BJ (cell line): Measurements from ENCODE around the gene LYRM4. TPM values are rescaled to one million over a fixed set of nuclear protein-coding genes. Genes with fewer than 3 reads are reported as not detected.

Experiments
- CTCF ChIA-PET: fragments of 350-600 bp; formaldehyde crosslinking; extraction: SDS; loops from one replicate; lab custom pipeline; 2021; ENCODE audit warnings: antibody characterized with exemption, inconsistent platforms; lab: Yijun Ruan, JAX
- POLR2A ChIA-PET: fragments of 300-600 bp; sonication (Branson Sonifier 250); formaldehyde crosslinking; extraction: SDS; loops from one replicate; lab custom pipeline; 2021; ENCODE audit warnings: antibody characterized with exemption; lab: Charles Lee
- DNase-seq: peaks from one replicate; pipeline ENCODE4 v3.0.0-alpha.2; 2011; ENCODE audit warnings: low read depth
- H3K27me3 ChIP-seq: 2 replicates; pipeline ENCODE4 v1.6.0; 2011; ENCODE audit warnings: low read length; ENCODE audit not compliant: control insufficient read depth, insufficient read depth
- H3K36me3 ChIP-seq: 2 replicates; pipeline ENCODE4 v1.5.1; 2011; ENCODE audit warnings: low read length; ENCODE audit not compliant: control insufficient read depth, insufficient read depth
- H3K4me3 ChIP-seq: 2 replicates; pipeline ENCODE4 v1.5.1; 2011; ENCODE audit warnings: low read depth, mild to moderate bottlenecking, control low read depth, low read length
- polyA plus RNA-seq: library from polyadenylated mRNA; depleted of rRNA; stranded (reverse); fragments of >200 nt; gene quantifications from 2 replicates; pipeline ENCODE4 v1.2.3, GENCODE V29; 2011
- TF ChIP-seq, protein P1 (sequence below): IDR thresholded peaks from 2 replicates; pipeline ENCODE4 v1.5.1; 2011; ENCODE audit warnings: low read depth, mild to moderate bottlenecking, control low read depth, inconsistent platforms, low read length, moderate library complexity; ENCODE audit not compliant: insufficient read depth

LYRM4 gene
- polyA plus RNA-seq, 1 experiment: 29.0 TPM

DNA sequence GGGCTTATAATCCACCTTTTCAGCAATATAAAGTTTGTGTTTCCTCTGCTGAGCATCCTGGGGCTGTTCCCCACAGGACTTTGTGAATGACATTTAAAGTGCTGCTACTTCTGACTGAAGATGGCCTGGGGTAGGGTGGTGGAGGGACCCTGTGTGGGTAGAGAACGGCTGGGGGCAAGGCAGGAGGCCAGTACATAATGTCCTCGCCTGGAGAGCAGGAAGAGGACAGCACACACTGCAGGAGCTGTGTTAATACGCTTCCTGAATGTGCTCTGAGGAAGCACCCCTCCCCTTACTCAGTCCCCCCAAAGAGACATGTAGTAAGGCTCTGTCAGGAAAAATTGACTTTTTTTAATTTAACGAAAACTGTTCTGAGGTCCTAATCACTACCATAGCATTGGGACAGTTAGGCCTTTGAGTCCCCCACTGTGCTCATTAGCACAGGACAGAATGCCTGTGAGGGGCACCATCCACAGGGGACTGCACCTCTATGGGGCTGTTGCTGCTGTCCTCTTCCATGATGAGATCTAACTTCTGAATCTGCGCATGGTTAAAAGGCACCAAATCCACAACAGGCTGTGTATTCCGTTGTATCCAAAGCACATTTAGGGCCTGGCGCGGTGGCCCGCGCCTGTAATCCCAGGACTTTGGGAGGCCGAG is 68.5 kb downstream of the LYRM4 start:
- H3K36me3 ChIP-seq: no peaks in the 10 kb centered on the region
- POLR2A ChIA-PET: interaction anchor here (0.6 kb wide), 1 partner anchor 23 kb away, joined by 4 read pairs; no protein-coding TSS in a partner anchor

DNA sequence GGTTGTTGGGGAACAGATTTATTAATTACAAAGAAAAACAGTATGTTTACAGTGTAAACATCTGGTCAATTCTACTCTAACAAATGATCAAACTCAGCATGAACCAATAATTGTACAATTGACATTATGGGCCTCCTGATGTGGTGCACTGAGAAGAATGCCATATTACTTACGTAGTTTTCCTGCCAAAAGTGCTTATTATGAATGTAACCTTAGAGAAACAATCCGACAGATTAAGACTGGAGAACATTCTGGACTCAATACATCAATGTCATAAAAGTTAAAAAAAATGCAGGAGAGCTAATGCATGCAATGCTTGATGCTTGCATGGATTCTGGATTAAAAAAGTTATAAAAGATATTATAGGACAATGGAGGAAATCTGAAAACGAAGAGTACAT is 69.0 kb downstream of the LYRM4 start:
- no peaks in the 10 kb centered on the region for H3K27me3 ChIP-seq
- POLR2A ChIA-PET: no interaction called here
- no peaks in the 10 kb centered on the region for H3K36me3 ChIP-seq
- H3K4me3 ChIP-seq: no peak overlapping the region
- CTCF ChIA-PET: interaction anchor here (1.0 to 1.2 kb wide), 3 partner anchors 10 to 187 kb away, joined by 3 to 6 read pairs (median 3); no protein-coding TSS in a partner anchor
- TF ChIP-seq, protein P1, sequence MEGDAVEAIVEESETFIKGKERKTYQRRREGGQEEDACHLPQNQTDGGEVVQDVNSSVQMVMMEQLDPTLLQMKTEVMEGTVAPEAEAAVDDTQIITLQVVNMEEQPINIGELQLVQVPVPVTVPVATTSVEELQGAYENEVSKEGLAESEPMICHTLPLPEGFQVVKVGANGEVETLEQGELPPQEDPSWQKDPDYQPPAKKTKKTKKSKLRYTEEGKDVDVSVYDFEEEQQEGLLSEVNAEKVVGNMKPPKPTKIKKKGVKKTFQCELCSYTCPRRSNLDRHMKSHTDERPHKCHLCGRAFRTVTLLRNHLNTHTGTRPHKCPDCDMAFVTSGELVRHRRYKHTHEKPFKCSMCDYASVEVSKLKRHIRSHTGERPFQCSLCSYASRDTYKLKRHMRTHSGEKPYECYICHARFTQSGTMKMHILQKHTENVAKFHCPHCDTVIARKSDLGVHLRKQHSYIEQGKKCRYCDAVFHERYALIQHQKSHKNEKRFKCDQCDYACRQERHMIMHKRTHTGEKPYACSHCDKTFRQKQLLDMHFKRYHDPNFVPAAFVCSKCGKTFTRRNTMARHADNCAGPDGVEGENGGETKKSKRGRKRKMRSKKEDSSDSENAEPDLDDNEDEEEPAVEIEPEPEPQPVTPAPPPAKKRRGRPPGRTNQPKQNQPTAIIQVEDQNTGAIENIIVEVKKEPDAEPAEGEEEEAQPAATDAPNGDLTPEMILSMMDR: no peak
- no peak for DNase-seq

More for the DNA sequence above, 68.5 kb downstream of the LYRM4 start:
- CTCF ChIA-PET: interaction anchor here (1.2 to 1.5 kb wide), 3 partner anchors 16 to 188 kb away, joined by 3 to 7 read pairs (median 6); no protein-coding TSS in a partner anchor
- TF ChIP-seq, protein P1: no peak
- no peak overlapping the region for H3K4me3 ChIP-seq
- H3K27me3 ChIP-seq: no peaks in the 10 kb centered on the region
- DNase-seq: no peak

DNA sequence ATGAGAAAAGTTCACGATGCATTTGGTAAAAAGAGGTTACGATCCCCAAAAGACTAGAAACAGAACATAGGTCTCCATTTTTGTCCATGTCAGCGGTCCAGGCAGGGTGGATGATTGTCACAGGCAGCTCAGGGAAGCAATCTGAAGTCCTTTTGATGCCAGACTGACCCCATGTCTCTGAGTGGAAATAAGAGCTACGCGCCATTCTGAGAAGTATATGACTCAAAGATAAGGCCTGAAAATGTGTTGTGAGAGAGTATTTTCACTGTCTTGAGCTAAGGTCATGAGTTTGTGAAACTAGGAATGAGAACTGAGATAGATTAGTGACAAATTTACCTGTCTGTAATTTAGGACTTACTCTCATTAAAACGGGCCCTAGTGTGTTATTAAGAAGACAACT is 69.5 kb downstream of the LYRM4 start:
- no peaks in the 10 kb centered on the region for H3K27me3 ChIP-seq
- DNase-seq: no peak
- H3K4me3 ChIP-seq: no peak overlapping the region
- TF ChIP-seq, protein P1: no peak
- ChIA-PET CTCF (interaction anchor here (1.0 to 1.2 kb wide), 3 partner anchors 11 to 187 kb away, joined by 3 to 6 read pairs (median 3); no protein-coding TSS in a partner anchor), POLR2A (no interaction called here)
- no peaks in the 10 kb centered on the region for H3K36me3 ChIP-seq

DNA sequence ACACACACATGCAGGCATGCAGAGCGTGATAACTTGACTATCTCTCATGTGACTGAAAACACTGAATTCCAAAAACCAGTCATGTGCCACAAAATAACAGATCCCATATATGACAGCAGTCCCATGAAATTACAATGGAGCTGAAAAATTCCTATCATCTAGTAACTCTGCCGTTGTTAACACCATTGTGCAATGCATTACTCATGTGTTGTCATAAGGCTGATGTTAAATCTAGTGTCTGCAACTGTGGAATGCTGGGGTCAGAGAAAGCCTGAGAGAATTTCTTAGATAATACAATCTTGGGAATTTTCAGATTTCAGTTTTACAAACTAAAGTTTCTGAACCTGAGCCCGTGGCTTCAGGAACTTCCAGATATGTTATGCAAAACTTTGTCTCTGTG is 70.2 kb downstream of the LYRM4 start:
- TF ChIP-seq, protein P1: no peak
- Histone ChIP-seq H3K4me3 (no peak overlapping the region), H3K36me3 (no peaks in the 10 kb centered on the region), H3K27me3 (no peaks in the 10 kb centered on the region)
- peak; percentile 84 for DNase-seq
- ChIA-PET POLR2A (no interaction called here), CTCF (interaction anchor here (1.2 kb wide), 1 partner anchor 47 kb away, joined by 3 read pairs; no protein-coding TSS in a partner anchor)

DNA sequence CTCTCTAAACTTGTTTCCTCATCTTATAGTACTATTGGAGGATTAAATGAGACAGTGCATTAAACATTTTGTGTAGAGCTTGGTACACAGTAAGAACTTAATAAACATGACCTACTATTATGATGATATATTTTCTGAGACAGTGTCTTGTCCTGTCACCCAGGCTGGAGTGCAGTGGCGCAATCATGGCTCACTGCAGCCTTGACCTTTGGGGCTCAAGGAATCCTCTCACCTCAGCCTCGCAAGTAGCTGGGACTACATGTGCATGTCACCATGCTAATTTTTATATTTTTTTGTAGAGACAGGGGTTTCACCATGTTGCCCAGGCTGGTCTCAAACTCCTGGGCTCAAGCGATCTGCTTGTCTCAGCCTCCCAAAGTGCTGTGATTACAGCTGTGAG is 72.1 kb downstream of the LYRM4 start:
- ChIA-PET POLR2A (no interaction called here), CTCF (interaction anchor here (1.4 to 2.3 kb wide), 3 partner anchors 10 to 45 kb away, joined by 3 to 10 read pairs (median 5); no protein-coding TSS in a partner anchor)
- Histone ChIP-seq H3K36me3 (no peaks in the 10 kb centered on the region), H3K27me3 (no peaks in the 10 kb centered on the region), H3K4me3 (no peak overlapping the region)
- DNase-seq: no peak
- TF ChIP-seq, protein P1: no peak
